Muscle of arm (tissue), 12 donors: ENCODE data around the gene SARDH. TPM values are rescaled to one million over a fixed set of nuclear protein-coding genes. Genes with fewer than 3 reads are reported as not detected.

Source experiments
- DNase-seq: peaks from one replicate; pipeline ENCODE4 v3.0.0-alpha.2; 2013
- polyA plus RNA-seq, 12 donors: library from polyadenylated mRNA; unstranded; fragments of 120-200 nt; gene quantifications; one replicate each; pipeline ENCODE4 v1.2.1, GENCODE V29; 2013; ENCODE audit not compliant: insufficient read length in 12 of 12

Gene SARDH
- polyA plus RNA-seq, 12 donors = 3.6 to 7.4 (median 4.4) TPM; not detected in 1

GRCh38 chr9:133735415-133735775, 2.8 kb downstream of the SARDH start:
- no peak for DNase-seq

GRCh38 chr9:133734590-133735414, 3.4 kb downstream of the SARDH start:
- no peak for DNase-seq

- no peak for DNase-seq
Observed at GRCh38 chr9:133733796-133734533, 4.2 kb downstream of the SARDH start.

- no peak for DNase-seq
Observed at GRCh38 chr9:133733421-133733795, 4.7 kb downstream of the SARDH start.

- no peak for DNase-seq
Observed at GRCh38 chr9:133732639-133733408, 5.3 kb downstream of the SARDH start.

GRCh38 chr9:133731876-133732638, 6.1 kb downstream of the SARDH start:
- DNase-seq = no peak

GRCh38 chr9:133730994-133731715, 7.0 kb downstream of the SARDH start:
- DNase-seq = no peak

GRCh38 chr9:133729617-133730281, 8.4 kb downstream of the SARDH start:
- DNase-seq = no peak

- no peak for DNase-seq
Observed at GRCh38 chr9:133728856-133729616, 9.1 kb downstream of the SARDH start.

GRCh38 chr9:133727876-133728441, 10.2 kb downstream of the SARDH start:
- DNase-seq = no peak

GRCh38 chr9:133727277-133727875, 10.8 kb downstream of the SARDH start:
- DNase-seq = no peak

- DNase-seq = no peak
Observed at GRCh38 chr9:133726401-133727276, 11.5 kb downstream of the SARDH start.

GRCh38 chr9:133725886-133726285, 12.3 kb downstream of the SARDH start:
- no peak for DNase-seq

GRCh38 chr9:133718563-133719315, 19.4 kb downstream of the SARDH start:
- no peak for DNase-seq

- no peak for DNase-seq
Observed at GRCh38 chr9:133717113-133718031, 20.8 kb downstream of the SARDH start.

- DNase-seq = no peak
Observed at GRCh38 chr9:133716564-133717112, 21.5 kb downstream of the SARDH start.
